ENCODE data around the gene PDLIM3.

DNA sequence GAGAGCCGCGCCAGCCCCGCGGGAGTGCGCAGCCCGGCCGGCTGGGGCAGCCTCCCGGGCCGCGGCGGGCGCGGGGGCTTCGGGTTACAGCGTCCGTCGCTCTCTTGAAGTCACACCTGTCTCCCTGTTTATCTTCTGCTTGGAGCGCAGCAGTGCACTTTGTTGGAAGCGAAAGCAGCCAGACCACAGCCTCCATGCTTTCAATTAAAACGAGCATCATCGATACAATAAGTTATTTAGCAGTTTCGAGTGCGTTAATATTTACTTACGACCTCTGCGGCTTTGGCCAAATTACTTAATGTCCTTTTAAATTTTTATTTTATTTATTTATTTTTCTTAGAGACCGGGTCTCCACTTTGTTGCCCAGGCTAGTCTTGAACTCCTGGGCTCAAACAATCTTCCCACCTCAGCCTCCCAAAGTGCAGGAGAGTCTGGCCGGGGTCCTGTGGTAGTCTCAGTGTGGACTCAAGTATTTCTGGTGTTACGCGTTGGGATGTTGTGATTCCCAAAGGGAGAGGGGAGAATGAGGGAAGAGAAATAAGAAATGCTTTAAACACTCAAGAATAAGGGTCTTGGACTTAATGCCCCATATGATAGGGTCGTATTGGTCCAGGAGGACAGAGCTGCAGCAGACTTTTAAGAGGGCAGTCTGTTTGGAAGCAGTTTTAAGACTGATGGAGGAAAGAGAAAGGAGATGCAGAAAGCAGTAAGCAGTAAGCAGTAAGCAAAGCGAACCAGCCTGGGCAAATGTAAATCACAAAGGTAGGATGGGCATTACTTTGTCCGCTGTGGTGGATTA is 504 bp upstream of the PDLIM3 start:
- TF ChIP-seq, protein P1, sequence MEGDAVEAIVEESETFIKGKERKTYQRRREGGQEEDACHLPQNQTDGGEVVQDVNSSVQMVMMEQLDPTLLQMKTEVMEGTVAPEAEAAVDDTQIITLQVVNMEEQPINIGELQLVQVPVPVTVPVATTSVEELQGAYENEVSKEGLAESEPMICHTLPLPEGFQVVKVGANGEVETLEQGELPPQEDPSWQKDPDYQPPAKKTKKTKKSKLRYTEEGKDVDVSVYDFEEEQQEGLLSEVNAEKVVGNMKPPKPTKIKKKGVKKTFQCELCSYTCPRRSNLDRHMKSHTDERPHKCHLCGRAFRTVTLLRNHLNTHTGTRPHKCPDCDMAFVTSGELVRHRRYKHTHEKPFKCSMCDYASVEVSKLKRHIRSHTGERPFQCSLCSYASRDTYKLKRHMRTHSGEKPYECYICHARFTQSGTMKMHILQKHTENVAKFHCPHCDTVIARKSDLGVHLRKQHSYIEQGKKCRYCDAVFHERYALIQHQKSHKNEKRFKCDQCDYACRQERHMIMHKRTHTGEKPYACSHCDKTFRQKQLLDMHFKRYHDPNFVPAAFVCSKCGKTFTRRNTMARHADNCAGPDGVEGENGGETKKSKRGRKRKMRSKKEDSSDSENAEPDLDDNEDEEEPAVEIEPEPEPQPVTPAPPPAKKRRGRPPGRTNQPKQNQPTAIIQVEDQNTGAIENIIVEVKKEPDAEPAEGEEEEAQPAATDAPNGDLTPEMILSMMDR (IDR thresholded peaks at IDR 0.05; ENCODE audit: low read depth, low read length), result no peak
- TF ChIP-seq POLR2A (IDR thresholded peaks at IDR 0.05; ENCODE audit: extremely low read depth, insufficient read length), result no peak
- no peak for TF ChIP-seq MYC (IDR thresholded peaks at IDR 0.05; ENCODE audit: low read depth, low read length)
- TF ChIP-seq, protein P2, sequence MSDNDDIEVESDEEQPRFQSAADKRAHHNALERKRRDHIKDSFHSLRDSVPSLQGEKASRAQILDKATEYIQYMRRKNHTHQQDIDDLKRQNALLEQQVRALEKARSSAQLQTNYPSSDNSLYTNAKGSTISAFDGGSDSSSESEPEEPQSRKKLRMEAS (IDR thresholded peaks at IDR 0.05; ENCODE audit: low read depth, low read length), result no peak

Measured in NB4 (cell line).